Upper lobe of right lung (tissue), 1 donor: ENCODE data around the gene GTF3C1. TPM values are rescaled to one million over a fixed set of nuclear protein-coding genes. Genes with fewer than 3 reads are reported as not detected.

Source experiments
- ATAC-seq: fragments of 200-7000 bp; cut with Tn5 transposase; one replicate; pipeline ENCODE4 v1.9.1; 2020; ENCODE audit warnings: mild to moderate bottlenecking, moderate library complexity
- DNase-seq: peaks from one replicate; pipeline ENCODE4 v3.0.0-alpha.2; 2020
- H3K27ac ChIP-seq: fragments of 200-600 bp; one replicate; pipeline ENCODE4 v1.8.0; 2022
- H3K27me3 ChIP-seq: fragments of 200-600 bp; one replicate; pipeline ENCODE4 v1.8.0; 2022; ENCODE audit warnings: mild to moderate bottlenecking
- H3K36me3 ChIP-seq: fragments of 200-600 bp; one replicate; pipeline ENCODE4 v1.8.0; 2022
- H3K4me1 ChIP-seq: fragments of 200-600 bp; one replicate; pipeline ENCODE4 v1.8.0; 2022
- H3K4me3 ChIP-seq: fragments of 200-600 bp; one replicate; pipeline ENCODE4 v1.8.0; 2022; ENCODE audit warnings: mild to moderate bottlenecking
- H3K9me3 ChIP-seq: fragments of 200-600 bp; one replicate; pipeline ENCODE4 v1.8.0; 2022
- CTCF ChIP-seq: fragments of 200-600 bp; IDR thresholded peaks from one replicate; pipeline ENCODE4 v1.8.0; 2022; ENCODE audit warnings: antibody characterized with exemption
- intact Hi-C: fragments of 100-400 bp; cut with DNase I; formaldehyde crosslinking; loops from one replicate; pipeline ENCODE4 v1.11.0; 2022
- total RNA-seq: library from RNA; stranded (reverse); fragmentation: NEBNext Ultra II Directional; extraction: Animal tissue kit (Norgen Biotek cat#: 25700); gene quantifications from one replicate; pipeline ENCODE4 v1.2.1, GENCODE V29; 2021
- donor health status: DM: no; HTN: yes; CAD: no; lungs with severe emphysema.

Gene GTF3C1
- total RNA-seq, 1 donor from 2014 or later: 55.0 TPM

- Histone ChIP-seq H3K27me3 (no peaks in the 10 kb centered on the region), H3K4me3 (no peak overlapping the region), H3K27ac (no peak overlapping the region), H3K36me3 (peaks cover 98% of the 10 kb centered on the region), H3K9me3 (no peaks in the 10 kb centered on the region), H3K4me1 (no peaks in the 10 kb centered on the region)
- no peak for TF ChIP-seq CTCF
- DNase-seq (no peak), ATAC-seq (peak; percentile 16)
- intact Hi-C loops: no loop called here
These were observed 42.9 kb downstream of the GTF3C1 start for GRCh38 chr16:27506771-27507170.

GRCh38 chr16:27505297-27506236 is 44.1 kb downstream of the GTF3C1 start:
- intact Hi-C loops: no loop called here
- TF ChIP-seq CTCF: no peak
- H3K27me3 ChIP-seq: no peaks in the 10 kb centered on the region
- H3K27ac ChIP-seq: no peak overlapping the region
- no peaks in the 10 kb centered on the region for H3K4me1 ChIP-seq
- no peaks in the 10 kb centered on the region for H3K9me3 ChIP-seq
- no peak overlapping the region for H3K4me3 ChIP-seq
- ATAC-seq: peak; percentile 18
- H3K36me3 ChIP-seq: peaks cover 98% of the 10 kb centered on the region
- no peak for DNase-seq

- Histone ChIP-seq H3K4me3 (no peak overlapping the region), H3K4me1 (no peaks in the 10 kb centered on the region), H3K27ac (no peak overlapping the region), H3K36me3 (peaks cover 100% of the 10 kb centered on the region), H3K27me3 (no peaks in the 10 kb centered on the region), H3K9me3 (no peaks in the 10 kb centered on the region)
- no peak for TF ChIP-seq CTCF
- intact Hi-C loops: no loop called here
- no peak for DNase-seq
- no peak for ATAC-seq
These were observed 46.1 kb downstream of the GTF3C1 start for GRCh38 chr16:27503662-27504061.

GRCh38 chr16:27500801-27501200 is 48.9 kb downstream of the GTF3C1 start:
- Histone ChIP-seq H3K4me3 (no peak overlapping the region), H3K4me1 (no peaks in the 10 kb centered on the region), H3K27me3 (no peaks in the 10 kb centered on the region), H3K9me3 (no peaks in the 10 kb centered on the region), H3K27ac (no peak overlapping the region), H3K36me3 (peaks cover 99% of the 10 kb centered on the region)
- TF ChIP-seq CTCF: no peak
- DNase-seq: no peak
- ATAC-seq: no peak
- intact Hi-C loops: no loop called here

GRCh38 chr16:27499659-27500055 is 50.1 kb downstream of the GTF3C1 start:
- no peaks in the 10 kb centered on the region for H3K27me3 ChIP-seq
- DNase-seq (no peak), ATAC-seq (no peak)
- no peaks in the 10 kb centered on the region for H3K9me3 ChIP-seq
- intact Hi-C loops: no loop called here
- H3K4me1 ChIP-seq: no peaks in the 10 kb centered on the region
- peaks cover 98% of the 10 kb centered on the region for H3K36me3 ChIP-seq
- H3K27ac ChIP-seq: no peak overlapping the region
- TF ChIP-seq CTCF: no peak
- no peak overlapping the region for H3K4me3 ChIP-seq
